Karpas-422 (cell line): Measurements from ENCODE around the gene EPHA3. TPM values are rescaled to one million over a fixed set of nuclear protein-coding genes. Genes with fewer than 3 reads are reported as not detected.

ENCODE experiments used
- DNase-seq: peaks from one replicate; pipeline ENCODE4 v3.0.0-alpha.2; 2015
- H2AFZ ChIP-seq: fragments of 200-600 bp; sonication (generic); 2 replicates; pipeline ENCODE4 v1.6.1; 2014; ENCODE audit warnings: antibody characterized with exemption, low read length, mixed read lengths
- H3K27ac ChIP-seq: fragments of 200-600 bp; sonication (generic); 2 replicates; pipeline ENCODE4 v1.5.1; 2014; ENCODE audit warnings: mild to moderate bottlenecking, low read length, moderate library complexity
- H3K27me3 ChIP-seq: fragments of 200-600 bp; sonication (generic); 2 replicates; pipeline ENCODE4 v1.6.1; 2014; ENCODE audit warnings: low read length, mixed read lengths
- H3K36me3 ChIP-seq: fragments of 200-600 bp; sonication (generic); 2 replicates; pipeline ENCODE4 v1.6.1; 2014; ENCODE audit warnings: low read length, mixed read lengths; ENCODE audit not compliant: insufficient read depth
- H3K4me1 ChIP-seq: fragments of 200-600 bp; sonication (generic); 2 replicates; pipeline ENCODE4 v1.6.1; 2014; ENCODE audit warnings: mild to moderate bottlenecking, low read length, mixed read lengths
- H3K4me2 ChIP-seq: fragments of 200-600 bp; sonication (generic); 2 replicates; pipeline ENCODE4 v1.6.1; 2014; ENCODE audit warnings: low read length, low read depth, mild to moderate bottlenecking; ENCODE audit not compliant: poor library complexity, severe bottlenecking
- H3K4me3 ChIP-seq: fragments of 200-600 bp; sonication (generic); 2 replicates; pipeline ENCODE4 v1.5.1; 2014; ENCODE audit warnings: mild to moderate bottlenecking, antibody characterized with exemption, low read length, mixed read lengths
- H3K79me2 ChIP-seq: fragments of 200-600 bp; sonication (generic); 2 replicates; pipeline ENCODE4 v1.6.1; 2014; ENCODE audit warnings: mild to moderate bottlenecking, low read length, mixed read lengths
- H3K9ac ChIP-seq: fragments of 200-600 bp; sonication (generic); 2 replicates; pipeline ENCODE4 v1.6.0; 2014; ENCODE audit warnings: low read length
- H3K9me2 ChIP-seq: fragments of 200-600 bp; sonication (generic), shearing (Covaris generic); replicated peaks from 2 replicates; pipeline ENCODE4 v1.6.0; 2014; ENCODE audit warnings: mild to moderate bottlenecking, low read length, moderate library complexity; ENCODE audit not compliant: insufficient read depth
- H3K9me3 ChIP-seq: fragments of 300-700, 200-600 bp; sonication (generic); 2 replicates; pipeline ENCODE4 v1.6.1; 2014; ENCODE audit warnings: low read length, mixed read lengths
- H4K20me1 ChIP-seq: fragments of 200-600 bp; sonication (generic); 2 replicates; pipeline ENCODE4 v1.6.1; 2014; ENCODE audit warnings: mild to moderate bottlenecking, antibody characterized with exemption, low read length, low read depth; ENCODE audit not compliant: insufficient read depth
- total RNA-seq: library from RNA; depleted of rRNA; stranded (reverse); fragments of >200 nt; shearing (Covaris generic); gene quantifications from 2 replicates; pipeline ENCODE4 v1.2.3, GENCODE V29; 2014; ENCODE audit warnings: low replicate concordance

EPHA3 gene
- total RNA-seq, 1 experiment from 2014 or later = not detected

GRCh38 chr3:89395456-89395855 lies 288.0 kb downstream of the EPHA3 start:
- Histone ChIP-seq H3K4me2 (no peak overlapping the region), H3K4me1 (no peaks in the 10 kb centered on the region), H3K9me3 (peaks cover 4% of the 10 kb centered on the region), H3K9ac (no peak overlapping the region), H3K36me3 (no peaks in the 10 kb centered on the region), H3K27ac (no peak overlapping the region), H3K79me2 (no peaks in the 10 kb centered on the region), H2AFZ (no peak overlapping the region), H3K4me3 (no peak overlapping the region), H3K27me3 (no peaks in the 10 kb centered on the region), H3K9me2 (no peaks in the 10 kb centered on the region), H4K20me1 (no peaks in the 10 kb centered on the region)
- no peak for DNase-seq

DNA sequence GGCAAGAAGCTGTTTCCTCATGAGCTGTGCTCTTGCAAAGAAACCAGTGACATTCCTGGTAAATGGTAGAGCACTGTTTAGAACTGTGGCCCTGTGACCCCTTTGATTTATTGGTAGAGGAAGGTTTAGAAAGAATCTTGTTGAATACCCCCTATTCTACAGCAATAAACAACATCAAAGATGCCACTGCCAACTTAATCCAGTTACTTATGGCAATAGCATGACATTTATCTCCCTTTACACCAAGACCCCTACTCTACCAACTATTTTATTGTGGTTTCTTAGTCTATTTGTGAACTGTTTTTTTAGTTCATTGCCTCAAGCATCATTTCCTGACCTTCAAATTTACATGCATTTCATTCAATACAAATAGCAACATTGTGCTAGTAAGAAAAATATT lies 288.6 kb downstream of the EPHA3 start:
- Histone ChIP-seq H3K27ac (no peak overlapping the region), H3K4me3 (no peak overlapping the region), H3K4me2 (no peak overlapping the region), H3K27me3 (no peaks in the 10 kb centered on the region), H3K9me2 (no peaks in the 10 kb centered on the region), H3K4me1 (no peaks in the 10 kb centered on the region), H4K20me1 (no peaks in the 10 kb centered on the region), H3K9ac (no peak overlapping the region), H3K9me3 (peaks cover 4% of the 10 kb centered on the region), H3K36me3 (no peaks in the 10 kb centered on the region), H2AFZ (no peak overlapping the region), H3K79me2 (no peaks in the 10 kb centered on the region)
- no peak for DNase-seq

DNA sequence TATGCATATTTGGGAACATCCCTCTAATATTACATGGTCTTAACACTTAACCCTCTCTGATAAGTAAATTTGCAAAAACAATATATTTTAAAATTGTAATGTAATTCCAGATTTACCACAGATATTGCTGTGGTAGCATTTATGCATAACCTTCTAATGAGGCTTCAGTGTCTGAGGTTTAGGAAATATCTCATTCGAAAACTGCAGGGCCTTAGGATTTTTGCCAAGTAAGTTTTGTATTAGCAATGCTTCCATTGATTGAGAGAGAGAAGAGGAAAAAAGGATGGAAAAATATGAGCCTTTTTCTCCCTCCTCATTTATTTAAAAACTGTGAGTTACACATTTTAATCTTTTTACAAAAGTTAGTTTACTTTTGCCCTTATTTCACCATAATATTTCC lies 294.6 kb downstream of the EPHA3 start:
- Histone ChIP-seq H4K20me1 (no peaks in the 10 kb centered on the region), H3K4me3 (no peak overlapping the region), H3K27me3 (no peaks in the 10 kb centered on the region), H3K9me3 (peaks cover 4% of the 10 kb centered on the region), H3K79me2 (no peaks in the 10 kb centered on the region), H2AFZ (no peak overlapping the region), H3K4me1 (no peaks in the 10 kb centered on the region), H3K9me2 (no peaks in the 10 kb centered on the region), H3K27ac (no peak overlapping the region), H3K36me3 (no peaks in the 10 kb centered on the region), H3K9ac (no peak overlapping the region), H3K4me2 (no peak overlapping the region)
- DNase-seq = no peak

GRCh38 chr3:89405176-89405575 lies 297.8 kb downstream of the EPHA3 start:
- H2AFZ ChIP-seq = no peak overlapping the region
- no peak overlapping the region for H3K4me2 ChIP-seq
- no peaks in the 10 kb centered on the region for H3K79me2 ChIP-seq
- peaks cover 7% of the 10 kb centered on the region; the same call in 1 of the 2 replicates for H3K9me3 ChIP-seq
- DNase-seq = no peak
- no peak overlapping the region for H3K27ac ChIP-seq
- H3K4me3 ChIP-seq = no peak overlapping the region
- H3K9me2 ChIP-seq = no peaks in the 10 kb centered on the region
- H4K20me1 ChIP-seq = no peaks in the 10 kb centered on the region
- no peaks in the 10 kb centered on the region for H3K4me1 ChIP-seq
- H3K27me3 ChIP-seq = no peaks in the 10 kb centered on the region
- H3K36me3 ChIP-seq = no peaks in the 10 kb centered on the region
- H3K9ac ChIP-seq = no peak overlapping the region

DNA sequence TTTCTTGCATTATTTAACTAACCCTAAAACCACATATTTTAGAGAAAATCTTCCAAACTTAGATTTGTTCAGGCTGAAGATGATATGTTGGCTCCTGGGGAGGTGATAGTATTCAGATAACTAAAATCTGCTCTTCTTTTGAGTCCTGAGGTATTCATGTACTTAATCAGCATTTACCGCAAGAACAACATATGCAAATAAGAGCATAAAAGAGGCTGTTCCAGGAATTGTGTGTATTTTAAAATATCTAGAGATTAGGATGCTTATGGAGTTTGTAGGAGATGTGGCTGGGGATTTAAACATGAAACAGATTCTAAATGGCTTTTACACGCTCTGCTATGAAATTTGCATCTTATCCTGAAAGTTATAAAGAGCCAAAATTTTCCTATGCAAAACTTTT lies 298.2 kb downstream of the EPHA3 start:
- H3K27ac ChIP-seq = no peak overlapping the region
- H3K79me2 ChIP-seq = no peaks in the 10 kb centered on the region
- DNase-seq = no peak
- no peaks in the 10 kb centered on the region for H3K27me3 ChIP-seq
- no peak overlapping the region for H3K4me2 ChIP-seq
- H4K20me1 ChIP-seq = no peaks in the 10 kb centered on the region
- H3K36me3 ChIP-seq = no peaks in the 10 kb centered on the region
- H3K9me2 ChIP-seq = no peaks in the 10 kb centered on the region
- H2AFZ ChIP-seq = no peak overlapping the region
- H3K4me3 ChIP-seq = no peak overlapping the region
- no peak overlapping the region for H3K9ac ChIP-seq
- H3K4me1 ChIP-seq = no peaks in the 10 kb centered on the region
- H3K9me3 ChIP-seq = peaks cover 7% of the 10 kb centered on the region; the same call in 1 of the 2 replicates

DNA sequence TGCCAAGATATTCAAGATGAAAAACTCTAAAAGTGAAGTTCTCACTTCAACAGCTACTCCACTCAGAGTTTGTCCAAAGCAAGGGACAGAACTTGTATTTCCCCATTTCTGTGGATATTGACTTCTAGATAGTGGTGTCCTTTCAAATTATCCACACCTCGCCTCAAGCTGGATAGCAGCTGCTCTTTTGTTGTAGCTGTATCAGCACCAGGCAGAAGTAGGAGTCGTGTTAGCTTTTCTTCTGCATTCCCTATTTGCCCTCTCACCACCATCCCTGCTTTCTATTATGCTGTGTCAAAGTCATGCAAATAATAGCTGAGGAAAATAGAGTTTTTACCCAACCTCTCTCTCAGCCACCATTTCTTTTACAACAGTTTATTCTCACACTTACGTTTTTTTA lies 303.8 kb downstream of the EPHA3 start:
- H2AFZ ChIP-seq = no peak overlapping the region
- H3K9me3 ChIP-seq = peaks cover 7% of the 10 kb centered on the region; the same call in 1 of the 2 replicates
- no peak overlapping the region for H3K27ac ChIP-seq
- H3K9ac ChIP-seq = no peak overlapping the region
- no peak overlapping the region for H3K4me3 ChIP-seq
- no peaks in the 10 kb centered on the region for H3K79me2 ChIP-seq
- H3K27me3 ChIP-seq = no peaks in the 10 kb centered on the region
- no peaks in the 10 kb centered on the region for H4K20me1 ChIP-seq
- no peak overlapping the region for H3K4me2 ChIP-seq
- H3K9me2 ChIP-seq = no peaks in the 10 kb centered on the region
- DNase-seq = no peak
- H3K36me3 ChIP-seq = no peaks in the 10 kb centered on the region
- H3K4me1 ChIP-seq = no peaks in the 10 kb centered on the region

- Histone ChIP-seq H3K9me3 (peaks cover 2% of the 10 kb centered on the region; the same call in 1 of the 2 replicates), H4K20me1 (no peaks in the 10 kb centered on the region), H3K27ac (no peak overlapping the region), H3K79me2 (no peaks in the 10 kb centered on the region), H3K9me2 (no peaks in the 10 kb centered on the region), H3K4me2 (no peak overlapping the region), H3K9ac (no peak overlapping the region), H3K4me1 (no peaks in the 10 kb centered on the region), H3K36me3 (no peaks in the 10 kb centered on the region), H2AFZ (no peak overlapping the region), H3K4me3 (no peak overlapping the region), H3K27me3 (no peaks in the 10 kb centered on the region)
- no peak for DNase-seq
Measured at GRCh38 chr3:89414270-89414669, 306.8 kb downstream of the EPHA3 start.

- no peaks in the 10 kb centered on the region for H3K4me1 ChIP-seq
Measured at GRCh38 chr3:89419647-89420241, 312.3 kb downstream of the EPHA3 start.

More at GRCh38 chr3:89419647-89420241, 312.3 kb downstream of the EPHA3 start:
- Histone ChIP-seq H3K27ac (no peak overlapping the region), H3K9me2 (no peaks in the 10 kb centered on the region), H2AFZ (no peak overlapping the region), H3K79me2 (no peaks in the 10 kb centered on the region), H3K36me3 (no peaks in the 10 kb centered on the region), H3K4me2 (no peak overlapping the region), H3K9ac (no peak overlapping the region), H3K4me3 (no peak overlapping the region), H3K27me3 (no peaks in the 10 kb centered on the region), H3K9me3 (0 out of 2 replicates have a peak, but pooled peaks cover 6% of the 10 kb centered on the region), H4K20me1 (no peaks in the 10 kb centered on the region)
- no peak for DNase-seq
